GM18861 (cell line): Measurements from ENCODE around the gene EMILIN2.
A peak's percentile ranks its signal among the peaks of the same experiment; 100 is the strongest.

Experiments used
- ATAC-seq: cut with Tn5 transposase; IDR thresholded peaks from one replicate; pipeline ENCODE4 v1.9.1; 2021; ENCODE audit not compliant: unreplicated experiment

Gene EMILIN2

GRCh38 chr18:2897448-2898185 is 50.8 kb downstream of the EMILIN2 start:
- ATAC-seq = no peak

- ATAC-seq = no peak
Observed at GRCh38 chr18:2898186-2898640, 51.4 kb downstream of the EMILIN2 start.

- ATAC-seq = no peak
Observed at GRCh38 chr18:2900684-2901422, 54.0 kb downstream of the EMILIN2 start.

DNA sequence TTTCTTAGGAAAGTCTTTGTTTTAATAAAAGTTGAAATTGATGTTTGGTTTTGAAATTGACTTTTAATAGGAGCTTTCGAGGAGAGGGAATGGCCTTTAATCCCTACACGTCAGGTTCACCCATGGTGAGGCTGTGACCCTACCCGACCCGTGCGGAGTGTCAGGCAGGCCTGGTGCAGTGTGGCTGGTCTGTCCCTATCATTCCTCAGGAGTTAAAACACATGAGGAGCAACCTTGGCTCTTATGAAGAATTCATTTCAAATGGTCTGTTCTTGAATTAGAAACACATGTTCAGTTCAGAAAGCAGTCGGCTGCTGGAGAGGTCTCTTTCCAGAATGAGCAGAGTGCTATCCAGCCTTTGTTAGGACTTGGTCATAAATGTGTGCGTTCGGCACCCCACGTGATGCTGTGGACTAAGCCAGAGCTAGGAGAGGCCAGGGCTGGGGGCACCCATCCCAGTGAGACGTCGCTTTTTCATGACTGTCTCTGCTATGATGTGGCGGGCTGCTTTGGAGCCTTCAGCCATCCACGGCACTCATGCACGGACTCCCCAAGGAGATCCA is 54.7 kb downstream of the EMILIN2 start:
- ATAC-seq = no peak

DNA sequence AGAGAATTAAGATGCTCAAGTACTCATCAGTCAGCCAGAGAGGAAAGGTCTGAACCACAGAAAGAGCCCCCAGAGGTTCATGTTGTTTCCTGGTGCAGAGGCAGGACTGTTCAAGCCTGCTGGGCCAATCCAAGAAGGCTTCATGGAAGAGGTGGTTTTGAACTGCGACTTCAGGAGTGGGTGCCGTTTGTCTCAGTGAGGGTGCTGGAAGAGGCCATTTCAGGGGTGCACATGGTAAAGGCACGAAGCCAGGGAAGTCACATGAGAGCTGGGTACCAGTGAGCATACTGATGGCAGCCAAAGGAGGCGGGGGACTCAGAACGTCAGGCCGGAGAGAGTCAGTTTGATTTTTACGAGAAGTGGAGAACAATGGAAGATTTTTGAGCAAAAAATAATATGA is 55.5 kb downstream of the EMILIN2 start:
- no peak for ATAC-seq

- no peak for ATAC-seq
Observed at GRCh38 chr18:2903006-2903405, 56.2 kb downstream of the EMILIN2 start.

DNA sequence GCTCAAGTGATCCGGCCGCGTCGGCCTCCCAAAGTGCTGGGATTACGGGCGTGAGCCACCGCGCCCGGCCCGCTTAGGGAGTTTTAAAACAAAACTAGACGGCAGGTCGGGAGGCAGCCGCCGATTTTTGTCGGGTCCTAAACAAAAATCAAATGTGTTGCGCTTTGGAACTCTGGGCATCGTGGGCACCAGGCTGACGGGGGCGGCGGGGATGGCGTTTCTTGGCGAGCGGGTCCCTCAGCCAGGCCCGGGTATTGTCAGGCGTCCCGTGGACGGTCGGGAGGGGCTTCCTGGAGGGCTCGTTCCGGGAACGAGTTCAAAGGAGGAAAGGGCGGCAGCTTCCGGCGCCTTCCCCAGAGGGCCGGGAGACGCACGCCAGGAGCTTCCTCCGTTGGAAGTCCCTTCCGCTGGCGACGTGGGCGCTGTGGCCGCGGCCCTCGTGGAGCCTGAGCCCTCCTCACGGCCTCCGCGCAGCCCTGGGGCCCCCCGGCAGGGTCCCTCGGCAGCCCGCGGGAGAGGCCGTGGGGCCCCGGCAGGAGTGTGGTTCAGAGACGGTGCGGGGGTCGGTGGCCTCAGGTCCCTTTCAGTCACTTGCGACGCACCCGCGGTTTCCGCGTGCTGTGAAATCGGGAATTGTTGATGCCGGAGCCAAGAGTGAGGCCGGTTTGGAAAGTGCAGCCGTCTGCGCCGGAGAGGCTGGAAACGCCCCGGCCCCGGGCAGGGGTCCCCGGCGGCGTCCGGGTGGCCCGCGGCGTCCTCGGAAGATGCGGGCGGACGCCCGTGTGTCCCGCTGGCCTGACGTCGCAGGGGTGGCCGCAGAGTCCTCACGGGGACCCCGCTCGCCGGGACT is 59.3 kb downstream of the EMILIN2 start:
- ATAC-seq = peak; percentile 13

DNA sequence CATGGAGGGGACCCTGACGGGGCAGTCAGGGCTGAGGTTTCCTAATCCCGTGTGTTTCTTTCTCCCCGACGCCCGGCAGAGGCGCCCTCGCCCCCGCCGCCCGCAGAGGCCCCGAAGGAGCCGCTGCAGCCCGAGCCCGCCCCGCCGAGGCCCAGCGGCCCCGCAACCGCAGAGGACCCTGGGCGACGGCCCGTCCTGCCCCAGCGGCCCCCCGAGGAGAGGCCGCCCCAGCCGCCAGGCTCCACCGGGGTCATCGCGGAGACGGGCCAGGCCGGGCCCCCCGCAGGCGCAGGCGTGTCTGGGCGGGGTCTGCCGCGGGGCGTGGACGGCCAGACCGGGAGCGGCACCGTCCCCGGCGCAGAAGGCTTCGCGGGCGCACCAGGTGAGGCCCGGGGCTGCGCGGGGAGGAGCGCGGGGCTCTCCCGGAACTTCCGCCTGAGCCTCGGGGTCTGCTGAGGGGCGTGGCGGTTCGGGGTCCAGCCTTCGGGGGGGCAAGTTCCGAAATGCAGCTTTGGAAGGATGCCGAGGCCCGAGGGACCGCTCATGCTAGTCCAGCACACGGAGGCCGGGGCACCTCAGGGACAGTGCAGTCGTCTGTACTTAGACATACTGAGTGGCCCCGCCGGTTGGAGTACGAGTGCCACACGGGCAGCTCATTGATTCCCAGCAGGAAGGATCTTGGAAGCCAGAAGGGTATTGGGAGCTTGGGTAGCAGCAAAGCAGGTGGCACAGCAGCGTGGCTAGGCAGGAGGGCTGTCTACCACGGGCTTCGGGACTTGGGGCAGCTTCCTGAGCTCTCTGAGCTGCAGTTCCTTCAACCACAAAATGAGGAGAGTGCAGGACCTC is 60.1 kb downstream of the EMILIN2 start:
- peak; percentile 59 for ATAC-seq

- no peak for ATAC-seq
Observed at GRCh38 chr18:2907550-2908135, 60.8 kb downstream of the EMILIN2 start.

- no peak for ATAC-seq
Observed at GRCh38 chr18:2908166-2908945, 61.5 kb downstream of the EMILIN2 start.

DNA sequence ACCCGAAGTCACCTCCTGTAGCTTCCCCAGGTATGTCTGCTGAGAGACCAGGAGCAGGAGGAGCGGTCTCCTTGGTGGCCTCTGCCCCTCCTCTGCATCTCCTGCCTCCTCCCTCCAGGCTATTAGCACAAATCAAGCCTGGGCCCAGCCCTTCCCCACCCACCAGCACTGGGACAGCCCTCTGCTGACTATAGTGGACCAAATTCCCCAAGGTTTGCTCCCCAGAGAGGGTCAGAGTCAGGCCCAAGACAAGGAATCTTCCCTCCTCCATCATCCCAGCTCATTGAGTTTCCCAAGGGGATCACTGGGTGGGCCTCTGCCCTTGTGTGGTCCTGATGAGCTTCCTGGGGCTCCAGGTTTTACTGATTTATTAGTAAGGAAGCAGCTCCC is 62.1 kb downstream of the EMILIN2 start:
- no peak for ATAC-seq

- no peak for ATAC-seq
Observed at GRCh38 chr18:2909431-2910140, 62.8 kb downstream of the EMILIN2 start.

GRCh38 chr18:2910261-2910660 is 63.5 kb downstream of the EMILIN2 start:
- ATAC-seq = no peak

GRCh38 chr18:2910751-2911425 is 64.1 kb downstream of the EMILIN2 start:
- no peak for ATAC-seq

DNA sequence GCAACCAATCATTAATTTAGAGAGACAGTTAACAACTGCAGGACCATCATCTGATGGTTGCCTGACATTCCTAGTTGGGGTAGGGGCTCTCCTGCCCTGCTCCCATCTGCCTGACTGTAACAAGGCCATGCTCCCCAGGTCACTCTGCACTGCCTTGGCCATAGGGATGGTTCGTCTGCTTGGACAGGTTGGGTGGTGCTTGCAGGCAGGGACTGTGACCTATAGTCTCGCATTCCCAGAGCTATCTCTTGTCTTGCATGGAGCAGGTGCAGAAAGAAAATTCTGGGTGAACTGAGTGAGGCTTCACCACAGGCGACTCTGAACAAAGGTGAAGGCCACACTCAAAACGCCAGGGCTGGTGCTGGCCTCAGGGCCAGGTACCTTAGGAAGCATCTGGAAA is 64.7 kb downstream of the EMILIN2 start:
- no peak for ATAC-seq

DNA sequence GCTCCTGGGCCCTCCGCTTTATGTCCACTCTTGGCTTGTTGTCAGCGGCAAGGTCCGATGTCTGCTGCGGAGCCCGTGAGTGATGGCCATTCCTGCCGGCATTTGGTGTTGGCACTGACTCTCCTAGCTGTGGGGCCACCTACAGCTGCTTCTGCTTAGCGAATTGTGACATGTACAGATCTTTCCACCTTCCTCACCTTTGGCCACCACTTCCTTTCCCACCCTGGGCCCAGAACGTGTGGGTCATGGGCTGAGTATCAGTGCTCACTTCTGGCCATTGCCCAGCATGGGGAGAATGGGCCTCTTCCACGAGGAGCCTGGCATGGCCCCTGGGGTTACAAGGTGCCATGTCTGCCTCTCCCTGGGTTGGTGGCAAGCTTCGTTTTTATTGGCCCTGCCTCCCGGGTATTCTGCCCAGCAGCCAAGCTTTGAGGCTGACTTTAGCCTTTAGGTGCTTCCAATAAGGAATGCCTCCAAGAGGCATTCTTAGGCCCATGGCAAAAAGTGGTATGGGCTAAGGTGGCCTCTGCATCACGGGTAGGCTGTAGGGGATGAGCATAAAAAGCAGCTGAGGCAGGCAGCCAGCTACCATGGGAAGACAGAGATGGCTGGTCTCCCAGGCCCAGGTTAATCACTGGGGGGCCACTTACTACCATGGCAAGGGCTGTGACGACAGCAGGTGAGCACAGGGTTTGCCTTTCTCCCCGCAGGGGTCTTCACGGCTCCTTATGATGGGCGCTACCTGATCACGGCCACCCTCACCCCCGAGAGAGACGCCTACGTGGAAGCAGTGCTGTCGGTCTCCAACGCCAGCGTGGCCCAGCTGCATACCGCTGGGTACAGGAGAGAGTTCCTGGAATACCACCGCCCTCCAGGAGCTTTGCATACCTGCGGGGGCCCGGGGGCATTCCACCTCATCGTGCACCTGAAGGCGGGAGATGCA is 65.8 kb downstream of the EMILIN2 start:
- ATAC-seq = no peak
